Coronary artery (tissue), 2 donors: Measurements from ENCODE around the gene EXOC6B.

Experiments used
- DNase-seq: peaks from one replicate; pipeline ENCODE4 v3.0.0-alpha.2; 2017; ENCODE audit warnings: low spot score
- H3K27ac ChIP-seq, 2 donors: fragments of 200-600 bp; sonication (generic); one replicate each; pipeline ENCODE4 v1.5.1; 2016 to 2019
- H3K4me3 ChIP-seq: fragments of 200-600 bp; sonication (generic); 2 replicates; pipeline ENCODE4 v1.5.1; 2016; ENCODE audit warnings: mild to moderate bottlenecking, moderate library complexity
- CTCF ChIP-seq: fragments of 200-600 bp; sonication (generic); IDR thresholded peaks from one replicate; pipeline ENCODE4 v1.5.1; 2019; ENCODE audit warnings: antibody characterized with exemption

Gene EXOC6B

GRCh38 chr2:72131371-72131891 lies 694.4 kb downstream of the EXOC6B start:
- no peak overlapping the region for H3K27ac ChIP-seq
- no peak overlapping the region for H3K4me3 ChIP-seq
- peak; percentile 38 for DNase-seq
- no peak for TF ChIP-seq CTCF

GRCh38 chr2:72130659-72131360 lies 695.0 kb downstream of the EXOC6B start:
- Histone ChIP-seq H3K4me3 (no peak overlapping the region), H3K27ac (no peak overlapping the region)
- no peak for TF ChIP-seq CTCF
- DNase-seq = peak; percentile 65

GRCh38 chr2:72129681-72130340 lies 696.0 kb downstream of the EXOC6B start:
- no peak overlapping the region for H3K4me3 ChIP-seq
- H3K27ac ChIP-seq = no peak overlapping the region
- DNase-seq = peak; percentile 41
- TF ChIP-seq CTCF = no peak

GRCh38 chr2:72128843-72129227 lies 697.0 kb downstream of the EXOC6B start:
- no peak overlapping the region for H3K4me3 ChIP-seq
- peak; percentile 52 for DNase-seq
- no peak overlapping the region for H3K27ac ChIP-seq
- no peak for TF ChIP-seq CTCF

- TF ChIP-seq CTCF = no peak
- DNase-seq = no peak
- H3K4me3 ChIP-seq = no peak overlapping the region
- no peak overlapping the region for H3K27ac ChIP-seq
These were observed 697.6 kb downstream of the EXOC6B start for GRCh38 chr2:72128059-72128842.

- Histone ChIP-seq H3K4me3 (no peak overlapping the region), H3K27ac (no peak overlapping the region)
- peak; percentile 69 for DNase-seq
- TF ChIP-seq CTCF = no peak
These were observed 698.3 kb downstream of the EXOC6B start for GRCh38 chr2:72127401-72128058.
